Fibroblast of skin of left quadriceps (primary cell): ENCODE data around the gene FNDC3A.
"Not testable (repeated sequence)": the region's sequence is repeated elsewhere in the genome, so short reads cannot be mapped to it uniquely, and the experiment has no call there.

Experiments
- DNase-seq, 2 experiments: peaks; one replicate each; pipeline ENCODE4 v3.0.0-alpha.2; 2013; ENCODE audit warnings: low read depth in 2 of 2

The FNDC3A gene

GRCh38 chr13:49134305-49134704, 158.6 kb downstream of the FNDC3A start:
- DNase-seq = no peak

DNA sequence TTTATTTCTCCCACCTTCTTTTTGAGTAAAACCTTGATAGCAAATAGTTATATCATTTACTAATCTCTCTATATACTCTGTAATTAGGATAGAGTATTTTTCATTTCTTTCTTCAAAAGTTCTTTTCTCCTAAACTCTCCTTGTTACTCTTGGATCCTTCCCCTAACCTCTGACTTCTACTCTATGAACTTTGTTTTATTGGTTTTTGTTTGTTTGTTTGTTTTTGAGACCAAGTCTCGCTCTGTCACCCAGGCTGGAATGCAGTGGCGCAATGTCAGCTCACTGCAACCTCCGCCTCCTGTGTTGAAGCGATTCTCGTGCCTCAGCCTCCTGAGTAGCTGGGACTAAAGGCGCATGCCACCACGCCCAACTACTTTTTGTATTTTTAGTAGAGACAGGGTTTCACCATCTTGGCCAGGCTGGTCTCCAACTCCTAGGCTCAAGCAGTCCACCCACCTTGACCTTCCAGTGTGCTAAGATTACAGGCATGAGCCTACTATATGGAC, 161.5 kb downstream of the FNDC3A start:
- not testable (repeated sequence) for DNase-seq

- DNase-seq = no peak
Measured at GRCh38 chr13:49140910-49141611, 165.3 kb downstream of the FNDC3A start.

DNA sequence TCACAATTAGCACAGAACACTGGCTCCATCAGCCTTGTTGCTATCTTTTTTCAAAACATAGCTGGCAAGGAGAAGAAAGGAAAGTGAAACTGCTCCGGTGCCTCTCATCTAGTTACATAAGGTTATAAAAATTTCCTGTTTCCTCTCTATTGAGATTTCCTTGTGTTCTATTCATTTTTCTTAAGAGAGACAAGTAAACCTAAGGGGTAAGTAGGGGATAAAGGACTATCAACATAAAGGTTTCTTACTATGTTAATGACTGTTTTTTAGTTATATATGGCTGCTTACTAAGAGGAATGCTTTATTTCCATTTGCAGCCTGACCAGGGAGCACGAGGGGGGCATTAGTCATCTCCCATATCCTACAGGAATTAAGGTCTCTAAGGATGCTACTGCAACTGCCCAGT, 171.2 kb downstream of the FNDC3A start:
- no peak for DNase-seq

DNA sequence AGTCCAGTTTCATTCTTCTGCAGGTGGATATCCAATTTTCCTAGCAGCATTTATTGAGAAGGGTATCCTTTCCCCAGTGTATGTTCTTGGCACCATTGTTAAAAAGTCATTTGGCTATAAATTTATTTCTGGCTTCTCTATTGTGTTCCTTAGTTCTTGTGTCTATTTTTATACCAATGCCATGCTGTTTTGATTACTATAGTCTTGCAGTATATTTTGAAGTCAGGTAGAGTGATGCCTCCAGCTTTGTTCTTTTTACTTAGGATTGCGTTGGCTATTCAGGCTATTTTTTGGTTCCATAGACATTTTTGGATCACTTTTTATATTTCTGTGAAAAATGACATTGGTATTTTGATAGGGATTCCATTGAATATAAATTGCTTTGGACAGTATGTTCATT, 172.7 kb downstream of the FNDC3A start:
- no peak for DNase-seq

DNA sequence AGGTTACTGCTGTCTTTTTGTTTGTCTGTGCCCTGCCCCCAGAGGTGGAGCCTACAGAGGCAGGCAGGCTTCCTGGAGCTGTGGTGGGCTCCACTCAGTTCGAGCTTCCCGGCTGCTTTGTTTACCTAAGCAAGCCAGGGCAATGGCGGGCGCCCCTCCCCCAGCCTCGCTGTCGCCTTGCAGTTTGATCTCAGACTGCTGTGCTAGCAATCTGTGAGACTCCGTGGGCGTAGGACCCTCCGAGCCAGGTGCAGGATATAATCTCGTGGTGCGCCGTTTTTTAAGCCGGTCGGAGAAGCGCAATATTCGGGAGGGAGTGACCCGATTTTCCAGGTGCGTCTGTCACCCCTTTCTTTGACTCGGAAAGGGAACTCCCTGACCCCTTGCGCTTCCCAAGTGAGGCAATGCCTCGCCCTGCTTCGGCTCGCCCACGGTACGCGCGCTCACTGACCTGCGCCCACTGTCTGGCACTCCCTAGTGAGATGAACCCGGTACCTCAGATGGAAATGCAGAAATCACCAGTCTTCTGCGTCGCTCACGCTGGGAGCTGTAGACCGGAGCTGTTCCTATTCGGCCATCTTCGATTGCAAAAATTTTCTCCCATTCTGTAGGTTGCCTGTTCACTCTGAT, 182.4 kb downstream of the FNDC3A start:
- not testable (repeated sequence) for DNase-seq

DNA sequence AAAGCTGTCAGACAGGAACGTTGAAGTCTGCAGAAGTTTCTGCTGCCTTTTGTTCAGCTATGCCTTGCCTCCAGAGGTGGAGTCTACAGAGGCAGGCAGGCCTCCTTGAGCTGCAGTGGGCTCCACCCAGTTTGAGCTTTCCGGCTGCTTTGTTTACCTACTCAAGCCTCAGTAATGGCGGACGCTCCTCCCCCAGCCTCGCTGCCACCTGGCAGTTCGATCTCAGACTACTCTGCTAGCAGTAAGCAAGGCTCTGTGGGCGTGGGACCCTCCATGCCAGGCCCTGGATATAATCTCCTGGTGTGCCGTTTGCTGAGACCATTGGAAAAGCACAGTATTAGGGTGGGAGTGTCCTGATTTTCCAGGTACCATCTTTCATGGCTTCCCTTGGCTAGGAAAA, 187.4 kb downstream of the FNDC3A start:
- not testable (repeated sequence) for DNase-seq

- no peak for DNase-seq
Measured at GRCh38 chr13:49164712-49165111, 189.0 kb downstream of the FNDC3A start.

DNA sequence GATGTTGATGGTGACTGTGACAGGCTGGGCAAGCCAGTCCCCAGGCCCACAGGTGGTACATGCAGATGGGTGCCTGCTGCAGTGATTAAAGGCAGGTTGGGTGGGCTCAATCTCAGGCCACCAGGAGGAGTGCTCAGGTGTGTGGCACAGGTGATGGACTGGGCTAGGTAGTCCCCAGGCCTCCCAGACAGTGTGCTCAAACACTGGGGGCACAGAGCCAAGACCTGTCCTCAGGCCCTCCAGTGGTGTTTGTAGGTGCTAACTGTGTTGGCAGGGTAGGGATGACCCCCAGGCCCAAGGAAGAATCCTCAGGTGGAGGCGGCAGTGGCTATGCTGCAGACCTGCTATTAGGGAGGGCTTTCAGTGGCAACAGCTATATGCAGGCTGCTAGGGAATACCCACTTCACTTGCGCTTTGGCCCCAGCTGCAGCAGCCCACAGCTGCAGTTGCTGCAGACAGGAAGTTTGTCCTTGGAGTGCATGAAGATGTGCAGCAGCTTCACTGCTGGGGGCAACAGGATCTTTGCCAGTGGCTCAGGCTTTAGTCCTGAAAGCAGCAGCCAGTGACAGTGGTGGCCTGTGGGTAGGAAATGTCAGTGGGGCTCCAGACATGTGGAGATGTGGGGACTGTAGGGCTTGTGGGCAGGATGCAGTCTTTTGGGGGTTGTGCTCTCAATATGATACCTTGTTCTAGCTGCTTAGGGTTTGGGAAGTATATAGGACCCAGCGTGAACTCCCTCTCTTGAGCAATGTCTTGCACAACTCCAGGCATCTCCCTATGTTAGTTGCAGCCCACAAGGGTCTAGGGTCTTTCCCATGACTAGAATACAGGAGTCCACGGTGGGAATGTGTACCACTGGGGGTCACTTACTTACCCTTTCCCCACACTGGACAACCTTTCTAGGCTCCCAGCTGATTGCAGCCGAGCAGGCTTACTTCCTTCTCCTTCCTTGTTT, 190.4 kb downstream of the FNDC3A start:
- DNase-seq = no peak

DNA sequence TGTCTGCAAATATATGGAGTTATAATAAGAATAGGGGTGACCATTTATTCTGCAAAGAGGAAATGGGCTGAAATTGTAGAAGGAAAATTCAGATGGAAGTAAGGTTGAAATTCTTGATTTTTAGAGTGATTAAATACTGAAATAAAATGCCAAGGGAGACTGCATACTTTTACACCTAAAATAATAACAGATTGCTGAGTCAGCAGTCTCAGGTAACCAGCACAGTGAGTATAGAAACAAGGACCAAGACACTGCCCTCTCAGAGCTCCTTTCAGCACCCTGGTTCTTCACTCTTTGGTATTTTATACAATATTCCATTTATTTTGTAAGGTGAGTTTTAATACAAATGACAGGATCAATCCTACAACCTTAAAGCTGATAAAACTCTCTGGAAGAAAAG, 195.6 kb downstream of the FNDC3A start:
- DNase-seq = no peak

DNA sequence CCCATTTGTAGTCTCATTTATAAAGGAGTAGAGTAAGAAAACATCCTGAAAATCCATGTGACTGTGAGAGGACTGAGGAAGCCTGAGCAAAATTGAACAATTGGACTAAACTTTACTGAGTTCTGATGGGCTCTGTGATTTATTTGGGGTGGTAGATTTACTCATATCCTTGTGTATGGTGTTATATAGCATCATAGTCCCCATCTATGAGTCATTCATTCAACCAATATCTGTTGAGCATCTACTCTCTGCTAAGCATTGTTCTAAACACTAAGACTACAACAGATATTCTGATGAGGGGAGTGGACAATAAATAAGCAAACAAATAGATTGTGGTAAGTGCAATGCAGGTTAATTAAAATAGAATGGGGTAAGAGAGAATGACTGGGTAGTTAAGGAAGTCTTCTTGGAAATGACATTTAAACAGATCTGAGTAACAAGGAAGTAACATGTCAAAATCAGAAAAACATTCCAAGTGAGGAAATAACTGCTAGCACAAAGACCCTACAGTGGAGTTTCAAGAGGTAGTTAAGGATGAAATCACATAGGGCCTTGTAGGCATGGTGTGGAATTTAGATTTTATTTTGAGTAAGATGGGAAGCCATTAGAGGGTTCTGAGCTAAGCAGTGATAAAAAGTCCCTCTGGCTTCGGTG, 208.1 kb downstream of the FNDC3A start:
- no peak for DNase-seq

DNA sequence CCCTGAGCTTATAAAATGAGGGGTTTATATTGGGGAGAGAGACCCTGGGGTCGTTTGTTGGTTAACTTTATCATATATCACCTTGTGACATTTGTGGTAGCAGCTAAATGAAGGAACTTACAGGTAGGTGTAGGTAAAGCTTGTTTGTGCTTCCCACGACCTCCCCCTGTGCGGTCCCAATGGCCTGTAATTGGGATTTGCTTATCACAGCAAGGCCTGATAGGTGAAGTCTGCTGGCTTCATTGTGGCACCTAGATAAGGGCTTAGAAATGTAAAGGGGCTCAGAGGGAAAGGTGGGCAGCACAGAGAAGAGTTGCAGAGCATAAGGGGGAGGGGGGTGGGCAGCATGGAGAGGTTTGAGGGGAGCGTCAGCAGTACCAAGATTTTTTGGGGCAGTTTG, 208.9 kb downstream of the FNDC3A start:
- DNase-seq = no peak

DNA sequence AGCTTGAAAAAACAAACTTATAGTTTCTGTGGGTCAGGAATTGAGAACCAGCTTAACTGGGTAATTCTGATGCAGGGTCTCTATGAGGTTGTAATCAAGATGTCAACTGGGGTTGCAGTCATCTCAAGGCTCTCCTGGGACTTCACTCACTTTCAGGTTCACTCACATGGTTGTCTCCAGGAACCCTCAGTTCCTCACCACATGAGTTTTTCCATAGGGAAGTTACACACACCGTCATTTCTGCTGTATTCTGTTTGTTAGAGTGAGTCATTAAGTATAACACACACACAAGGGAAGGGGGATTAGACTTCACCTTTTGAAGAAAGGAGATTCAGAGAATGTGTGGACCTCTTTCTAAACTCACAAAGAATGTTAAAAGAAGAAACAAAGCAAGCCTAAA, 209.6 kb downstream of the FNDC3A start:
- DNase-seq = no peak

DNA sequence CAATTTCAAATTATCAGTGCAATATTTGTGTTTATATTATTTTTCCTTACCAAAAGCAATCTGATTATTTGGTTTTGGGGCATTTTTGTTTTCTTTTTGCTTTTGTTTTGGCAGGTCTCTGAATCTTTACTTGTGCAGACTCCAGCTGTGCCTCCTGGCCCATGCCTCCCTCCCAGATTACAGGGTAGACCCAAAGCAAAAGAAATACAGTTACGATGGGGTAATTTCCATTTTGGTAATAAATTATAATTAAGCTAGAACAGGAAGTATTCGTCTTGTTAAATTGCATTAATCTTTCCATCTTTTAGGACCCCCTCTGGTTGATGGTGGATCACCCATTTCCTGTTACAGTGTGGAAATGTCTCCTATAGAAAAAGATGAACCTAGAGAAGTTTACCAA, 215.2 kb downstream of the FNDC3A start:
- DNase-seq = no peak

DNA sequence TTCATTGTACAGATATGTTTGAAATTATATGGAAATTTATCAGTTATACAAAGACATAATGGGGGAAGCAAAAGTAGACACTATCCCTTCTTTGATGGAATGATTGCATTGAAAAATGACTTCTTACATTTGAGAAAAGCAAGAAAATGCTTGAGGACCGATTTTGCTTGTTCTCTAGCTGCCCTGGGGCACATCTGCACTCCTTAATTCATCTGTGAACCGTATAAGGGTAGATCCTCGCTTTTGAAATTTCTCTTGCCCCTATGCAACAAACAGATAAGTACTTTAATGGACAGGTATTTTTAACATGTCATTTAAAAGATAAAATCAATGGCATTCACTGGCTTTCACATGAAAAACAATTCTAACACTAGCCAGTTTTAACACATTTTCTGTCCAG, 230.9 kb downstream of the FNDC3A start:
- no peak for DNase-seq

- no peak for DNase-seq
Measured at GRCh38 chr13:49208619-49209018, 232.9 kb downstream of the FNDC3A start.

GRCh38 chr13:49210114-49210513, 234.4 kb downstream of the FNDC3A start:
- no peak for DNase-seq

DNA sequence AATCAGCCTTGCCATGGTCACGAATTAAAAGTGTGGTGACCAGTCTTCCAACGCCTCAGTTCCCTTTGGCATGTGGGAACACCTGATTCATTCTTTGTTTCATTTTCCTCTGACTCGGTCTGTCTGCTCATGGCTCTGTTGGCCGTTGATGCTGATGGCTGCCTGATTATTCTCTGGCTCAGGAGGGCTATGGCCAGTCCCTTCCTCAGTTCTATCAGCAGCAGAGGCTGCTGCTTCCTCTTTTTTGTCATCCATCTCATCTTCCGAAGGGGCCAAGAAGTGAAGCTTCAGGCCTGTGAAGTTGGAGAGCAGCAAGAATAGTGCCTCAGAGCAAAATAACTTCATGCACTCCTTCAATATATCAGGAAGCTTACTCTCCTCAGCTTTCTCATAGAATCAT, 235.0 kb downstream of the FNDC3A start:
- DNase-seq = no peak

DNA sequence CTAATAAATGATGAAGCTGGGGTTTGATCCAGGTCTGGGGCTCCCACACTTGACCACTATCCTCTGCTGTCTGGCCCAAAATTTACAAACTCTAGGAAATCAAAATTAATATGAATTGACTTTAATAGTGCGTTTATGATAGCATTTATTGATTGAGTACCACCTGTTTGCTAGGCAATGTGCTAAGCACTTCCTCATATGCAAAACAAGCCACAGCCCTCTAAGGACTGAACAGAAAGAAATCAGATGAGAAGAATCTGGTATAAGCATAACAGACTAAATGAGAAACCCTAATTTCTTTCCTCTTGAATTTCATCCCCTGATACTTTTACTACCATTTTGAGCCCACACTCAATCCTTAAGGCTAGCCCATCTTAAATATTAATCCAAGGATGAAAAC, 237.8 kb downstream of the FNDC3A start:
- DNase-seq = no peak

DNA sequence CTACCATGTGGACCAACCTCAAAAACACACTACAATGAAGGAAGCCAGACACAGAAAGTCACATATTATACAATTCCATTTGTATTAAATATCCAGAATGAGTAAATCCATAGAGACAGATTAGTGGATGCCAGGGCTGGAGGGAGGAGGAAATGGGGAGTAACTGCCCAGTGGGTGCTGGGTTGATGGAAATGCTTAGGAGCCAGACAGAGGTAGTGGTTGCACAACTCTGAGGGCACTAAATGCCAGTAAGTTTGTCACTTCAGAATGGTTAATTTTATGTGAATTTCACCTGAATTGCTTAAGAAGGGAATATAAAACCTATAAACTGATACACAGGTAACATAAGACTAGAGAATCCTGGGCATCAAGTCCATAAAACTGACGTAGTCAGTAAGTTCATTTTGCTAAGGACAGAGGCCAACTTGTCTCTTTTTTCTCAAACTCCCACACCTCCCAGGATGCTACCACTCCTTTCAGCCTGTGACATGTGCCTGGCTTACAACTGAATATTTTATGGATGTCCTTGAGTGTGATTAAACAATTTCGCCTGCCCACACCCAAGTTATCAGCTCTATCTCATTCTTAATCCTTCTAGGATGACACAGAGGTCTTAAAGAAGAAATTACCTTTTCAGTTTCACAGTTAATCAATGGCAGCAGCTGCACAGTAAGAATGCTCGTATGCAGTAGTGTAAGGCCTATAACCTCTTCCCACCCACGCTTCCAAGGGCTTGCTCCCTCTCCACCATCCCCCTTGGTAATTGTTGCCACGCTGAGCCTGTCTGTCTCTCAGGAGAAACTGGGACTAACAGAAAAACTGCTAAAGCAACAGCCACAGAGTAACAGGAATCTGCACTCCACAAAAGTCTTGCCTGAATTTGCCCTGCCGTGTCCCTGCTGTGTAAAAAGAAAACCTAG, 238.5 kb downstream of the FNDC3A start:
- no peak for DNase-seq

- DNase-seq = no peak
Measured at GRCh38 chr13:49214917-49215376, 239.2 kb downstream of the FNDC3A start.
